Osteoblast (primary cell): ENCODE results near the gene CEP68. TPM values are rescaled to one million over a fixed set of nuclear protein-coding genes. Genes with fewer than 3 reads are reported as not detected.

Experiments used
- DNase-seq: peaks from one replicate; pipeline ENCODE4 v3.0.0; 2011; ENCODE audit warnings: low spot score, mixed read lengths; ENCODE audit not compliant: insufficient read length; ENCODE audit errors: missing footprints
- H2AFZ ChIP-seq: 2 replicates; pipeline ENCODE4 v1.6.0; 2011; ENCODE audit warnings: mild to moderate bottlenecking, low read length
- H3K27ac ChIP-seq: 2 replicates; pipeline ENCODE4 v1.5.1; 2011; ENCODE audit warnings: mild to moderate bottlenecking, low read depth, low read length, moderate library complexity
- H3K27me3 ChIP-seq: 2 replicates; pipeline ENCODE4 v1.6.0; 2012; ENCODE audit warnings: mild to moderate bottlenecking, control low read depth, inconsistent platforms, low read length, moderate library complexity; ENCODE audit not compliant: insufficient read depth
- H3K36me3 ChIP-seq: 2 replicates; pipeline ENCODE4 v1.5.1; 2011; ENCODE audit warnings: mild to moderate bottlenecking, low read length, control low read depth, moderate library complexity; ENCODE audit not compliant: insufficient read depth
- H3K4me1 ChIP-seq: 2 replicates; pipeline ENCODE4 v1.5.1; 2011; ENCODE audit warnings: mild to moderate bottlenecking, low read length, control low read depth, moderate library complexity; ENCODE audit not compliant: insufficient read depth
- H3K4me2 ChIP-seq: 2 replicates; pipeline ENCODE4 v1.6.0; 2011; ENCODE audit warnings: mild to moderate bottlenecking, low read length; ENCODE audit not compliant: insufficient read depth
- H3K4me3 ChIP-seq: fragments of 200-600 bp; sonication (generic); 3 replicates; pipeline ENCODE4 v1.5.1; 2012; ENCODE audit warnings: mild to moderate bottlenecking, low read length, inconsistent platforms; ENCODE audit not compliant: insufficient read depth
- H3K79me2 ChIP-seq: 2 replicates; pipeline ENCODE4 v1.6.0; 2012; ENCODE audit warnings: mild to moderate bottlenecking, low read length, control low read depth, inconsistent platforms; ENCODE audit not compliant: insufficient read depth
- H3K9me3 ChIP-seq: 2 replicates; pipeline ENCODE4 v1.5.1; 2011; ENCODE audit warnings: low read depth, low read length, control low read depth
- H4K20me1 ChIP-seq: 2 replicates; pipeline ENCODE4 v1.6.0; 2012; ENCODE audit warnings: mild to moderate bottlenecking, low read length, control low read depth; ENCODE audit not compliant: insufficient read depth
- total RNA-seq: library from RNA; depleted of rRNA; stranded (reverse); fragments of >200 nt; gene quantifications from 2 replicates; pipeline ENCODE4 v1.2.3, GENCODE V29; 2012
- TF ChIP-seq, protein P1 (sequence below): IDR thresholded peaks from 2 replicates; pipeline ENCODE4 v1.5.1; 2011; ENCODE audit warnings: mild to moderate bottlenecking, low read depth, low read length, moderate library complexity; ENCODE audit errors: extremely low read depth

The CEP68 gene
- total RNA-seq, 1 donor, result 14.5 TPM

DNA sequence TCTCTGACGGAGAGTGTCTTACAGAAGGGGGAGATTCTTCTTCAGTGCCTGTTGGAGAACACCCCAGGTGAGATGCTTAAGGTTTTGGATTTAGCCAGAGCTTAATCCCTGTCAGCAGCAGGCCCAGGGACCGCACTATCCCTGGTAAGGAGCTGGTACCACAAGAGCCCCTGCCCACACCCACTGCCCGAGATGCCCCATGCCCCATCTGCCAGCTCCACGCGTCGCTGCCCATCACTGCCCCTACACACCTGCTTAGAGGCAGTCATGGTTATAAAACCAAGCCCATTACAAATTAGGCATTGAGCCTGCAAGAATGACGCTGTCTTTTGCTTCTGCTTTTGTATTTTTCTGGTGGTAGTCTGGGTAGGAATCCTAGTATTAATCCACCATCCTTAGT, 21.7 kb downstream of the CEP68 start:
- H3K4me1 ChIP-seq, result peaks cover 24% of the 10 kb centered on the region
- H4K20me1 ChIP-seq, result peaks cover 34% of the 10 kb centered on the region
- peaks cover 73% of the 10 kb centered on the region for H3K36me3 ChIP-seq

GRCh38 chr2:65079017-65079416, 22.8 kb downstream of the CEP68 start:
- TF ChIP-seq, protein P1, sequence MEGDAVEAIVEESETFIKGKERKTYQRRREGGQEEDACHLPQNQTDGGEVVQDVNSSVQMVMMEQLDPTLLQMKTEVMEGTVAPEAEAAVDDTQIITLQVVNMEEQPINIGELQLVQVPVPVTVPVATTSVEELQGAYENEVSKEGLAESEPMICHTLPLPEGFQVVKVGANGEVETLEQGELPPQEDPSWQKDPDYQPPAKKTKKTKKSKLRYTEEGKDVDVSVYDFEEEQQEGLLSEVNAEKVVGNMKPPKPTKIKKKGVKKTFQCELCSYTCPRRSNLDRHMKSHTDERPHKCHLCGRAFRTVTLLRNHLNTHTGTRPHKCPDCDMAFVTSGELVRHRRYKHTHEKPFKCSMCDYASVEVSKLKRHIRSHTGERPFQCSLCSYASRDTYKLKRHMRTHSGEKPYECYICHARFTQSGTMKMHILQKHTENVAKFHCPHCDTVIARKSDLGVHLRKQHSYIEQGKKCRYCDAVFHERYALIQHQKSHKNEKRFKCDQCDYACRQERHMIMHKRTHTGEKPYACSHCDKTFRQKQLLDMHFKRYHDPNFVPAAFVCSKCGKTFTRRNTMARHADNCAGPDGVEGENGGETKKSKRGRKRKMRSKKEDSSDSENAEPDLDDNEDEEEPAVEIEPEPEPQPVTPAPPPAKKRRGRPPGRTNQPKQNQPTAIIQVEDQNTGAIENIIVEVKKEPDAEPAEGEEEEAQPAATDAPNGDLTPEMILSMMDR, result no peak
- H3K27me3 ChIP-seq, result no peaks in the 10 kb centered on the region
- no peak overlapping the region for H3K4me2 ChIP-seq
- H3K36me3 ChIP-seq, result peaks cover 74% of the 10 kb centered on the region
- H3K9me3 ChIP-seq, result no peaks in the 10 kb centered on the region
- H2AFZ ChIP-seq, result no peak overlapping the region
- no peak overlapping the region for H3K27ac ChIP-seq
- DNase-seq, result no peak
- H3K4me3 ChIP-seq, result no peak overlapping the region
- H3K4me1 ChIP-seq, result peaks cover 24% of the 10 kb centered on the region
- H3K79me2 ChIP-seq, result peaks cover 29% of the 10 kb centered on the region
- H4K20me1 ChIP-seq, result peaks cover 40% of the 10 kb centered on the region

More for the DNA sequence above, 21.7 kb downstream of the CEP68 start:
- Histone ChIP-seq H3K9me3 (no peaks in the 10 kb centered on the region), H3K79me2 (peaks cover 19% of the 10 kb centered on the region), H3K27me3 (no peaks in the 10 kb centered on the region), H3K4me2 (no peak overlapping the region), H3K4me3 (no peak overlapping the region), H2AFZ (no peak overlapping the region), H3K27ac (no peak overlapping the region)
- TF ChIP-seq, protein P1, result no peak
- DNase-seq, result no peak

GRCh38 chr2:65081232-65081685, 25.0 kb downstream of the CEP68 start:
- Histone ChIP-seq H3K4me2 (no peak overlapping the region), H3K27ac (no peak overlapping the region), H3K9me3 (no peaks in the 10 kb centered on the region), H3K4me1 (peaks cover 13% of the 10 kb centered on the region), H3K27me3 (no peaks in the 10 kb centered on the region), H3K4me3 (no peak overlapping the region), H4K20me1 (peaks cover 40% of the 10 kb centered on the region), H3K36me3 (peaks cover 80% of the 10 kb centered on the region), H3K79me2 (peaks cover 47% of the 10 kb centered on the region), H2AFZ (no peak overlapping the region)
- TF ChIP-seq, protein P1, result no peak
- DNase-seq, result no peak

DNA sequence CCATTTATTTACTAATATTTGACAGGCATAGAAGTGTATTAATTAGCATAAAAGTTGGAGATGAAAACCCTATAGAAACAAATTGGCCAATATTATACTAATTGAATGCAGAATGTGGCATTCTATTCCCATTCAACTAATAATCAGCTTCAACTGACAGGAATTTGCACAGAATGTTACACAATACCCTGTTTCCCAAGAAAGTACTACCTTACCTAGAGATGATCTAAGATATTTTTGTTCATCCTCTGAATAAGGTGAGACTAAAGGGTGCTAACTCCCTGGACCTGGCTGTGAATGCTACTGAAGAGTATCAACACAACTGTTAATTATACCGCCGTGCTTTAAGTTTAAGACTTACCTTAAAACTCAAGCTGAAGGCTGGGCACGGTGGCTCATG, 28.9 kb downstream of the CEP68 start:
- Histone ChIP-seq H3K4me2 (no peak overlapping the region), H3K36me3 (peaks cover 71% of the 10 kb centered on the region), H3K4me1 (no peaks in the 10 kb centered on the region), H3K4me3 (no peak overlapping the region), H3K27me3 (no peaks in the 10 kb centered on the region), H2AFZ (no peak overlapping the region), H4K20me1 (peaks cover 44% of the 10 kb centered on the region), H3K27ac (no peak overlapping the region), H3K79me2 (peaks cover 71% of the 10 kb centered on the region), H3K9me3 (no peaks in the 10 kb centered on the region)
- DNase-seq, result no peak
- TF ChIP-seq, protein P1, result no peak
